ENCODE measurements around the gene TLE3. TPM values are rescaled to one million over a fixed set of nuclear protein-coding genes. Genes with fewer than 3 reads are reported as not detected.

TLE3 gene
- total RNA-seq, 4 donors from 2014 or later, result 130 to 176 (median 140) TPM

DNA sequence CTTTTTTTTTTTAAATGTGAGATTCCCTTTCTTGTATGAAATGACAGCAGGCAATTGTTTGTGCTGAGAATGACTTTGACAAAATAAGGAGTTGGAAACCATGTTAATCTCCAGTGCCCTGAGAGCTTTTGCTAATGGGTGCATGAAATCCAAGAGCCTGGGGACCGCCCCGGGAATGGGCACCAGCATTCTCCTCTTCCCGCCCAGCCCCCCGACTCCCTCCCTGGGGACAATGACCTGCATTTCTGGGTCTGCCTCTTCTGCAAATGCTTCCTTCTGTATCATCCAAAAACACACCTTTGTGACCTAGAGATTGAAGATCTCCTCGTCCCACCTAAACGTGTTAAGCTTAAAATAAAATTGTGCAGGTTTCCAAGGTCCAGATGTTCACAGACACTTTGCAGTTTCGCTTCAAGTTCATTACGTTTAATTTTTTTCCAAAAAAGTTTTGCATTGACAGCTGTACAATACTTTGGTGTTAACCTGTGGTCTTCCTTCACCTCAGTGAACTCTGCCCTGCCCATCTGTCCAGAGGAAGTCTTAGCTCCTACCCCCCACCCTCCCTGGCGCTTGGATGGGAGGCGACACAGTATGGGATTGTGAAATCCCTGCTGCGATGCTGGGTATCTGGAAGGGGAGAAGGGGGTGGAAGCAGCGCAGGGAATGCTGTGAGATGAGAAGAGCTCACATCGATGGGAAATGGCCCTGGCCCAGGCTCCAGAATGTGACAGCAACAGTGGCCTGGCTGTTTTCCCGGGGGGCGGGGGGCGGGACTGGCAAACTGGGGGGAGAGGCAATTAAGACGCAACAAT, 50.1 kb downstream of the TLE3 start:
- Histone ChIP-seq H3K4me1 (no peaks in the 10 kb centered on the region), H3K27me3 (no peaks in the 10 kb centered on the region), H3K27ac (no peak overlapping the region), H3K9me3 (no peaks in the 10 kb centered on the region), H3K36me3 (peaks cover 0 to 36% (median 0%) of the 10 kb centered on the region in 3 donors), H3K4me3 (no peak overlapping the region)
- TF ChIP-seq, protein P1, sequence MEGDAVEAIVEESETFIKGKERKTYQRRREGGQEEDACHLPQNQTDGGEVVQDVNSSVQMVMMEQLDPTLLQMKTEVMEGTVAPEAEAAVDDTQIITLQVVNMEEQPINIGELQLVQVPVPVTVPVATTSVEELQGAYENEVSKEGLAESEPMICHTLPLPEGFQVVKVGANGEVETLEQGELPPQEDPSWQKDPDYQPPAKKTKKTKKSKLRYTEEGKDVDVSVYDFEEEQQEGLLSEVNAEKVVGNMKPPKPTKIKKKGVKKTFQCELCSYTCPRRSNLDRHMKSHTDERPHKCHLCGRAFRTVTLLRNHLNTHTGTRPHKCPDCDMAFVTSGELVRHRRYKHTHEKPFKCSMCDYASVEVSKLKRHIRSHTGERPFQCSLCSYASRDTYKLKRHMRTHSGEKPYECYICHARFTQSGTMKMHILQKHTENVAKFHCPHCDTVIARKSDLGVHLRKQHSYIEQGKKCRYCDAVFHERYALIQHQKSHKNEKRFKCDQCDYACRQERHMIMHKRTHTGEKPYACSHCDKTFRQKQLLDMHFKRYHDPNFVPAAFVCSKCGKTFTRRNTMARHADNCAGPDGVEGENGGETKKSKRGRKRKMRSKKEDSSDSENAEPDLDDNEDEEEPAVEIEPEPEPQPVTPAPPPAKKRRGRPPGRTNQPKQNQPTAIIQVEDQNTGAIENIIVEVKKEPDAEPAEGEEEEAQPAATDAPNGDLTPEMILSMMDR (IDR thresholded peaks at IDR 0.05), result no peak
- TF ChIP-seq POLR2A (IDR thresholded peaks at IDR 0.05), result no peak
- DNase-seq, result peak in 2 of 3 donors; percentile 11 to 43

DNA sequence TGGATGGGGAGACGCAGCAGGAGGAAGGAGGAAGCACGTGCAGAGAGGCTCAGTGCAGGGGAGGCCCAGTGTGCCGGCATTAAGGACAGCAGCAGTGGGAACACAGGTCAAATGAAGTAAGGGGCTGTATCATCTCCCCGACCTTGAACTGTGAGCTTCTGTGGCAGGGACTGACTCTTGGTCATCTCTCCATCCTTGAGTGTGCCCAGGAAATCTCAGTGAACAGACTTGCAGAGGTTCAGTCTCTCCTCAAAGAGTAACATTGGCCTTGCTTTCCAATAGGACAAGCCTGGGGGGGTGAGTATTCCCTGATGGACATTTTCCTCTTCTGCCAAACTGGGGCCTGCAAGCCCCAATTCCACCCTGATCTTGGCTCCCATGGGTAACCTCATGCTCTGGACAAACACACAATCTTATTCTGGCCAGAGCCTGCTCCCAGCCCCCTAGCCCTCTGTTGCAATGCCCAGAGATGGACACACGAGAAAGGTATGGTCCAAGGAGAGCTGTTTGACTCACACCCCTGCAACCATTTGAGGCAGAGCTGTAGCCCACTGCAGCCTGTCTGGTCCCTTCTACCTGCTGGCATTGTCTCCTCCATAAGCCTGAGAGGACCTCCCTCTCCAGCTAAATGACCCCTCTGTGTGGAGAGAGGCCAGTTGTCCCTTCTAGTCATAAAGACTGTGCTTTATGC, 50.9 kb downstream of the TLE3 start:
- peak in 2 of 3 donors; percentile 30 to 40 for DNase-seq
- no peaks in the 10 kb centered on the region for H3K9me3 ChIP-seq
- H3K4me3 ChIP-seq, result no peak overlapping the region
- no peaks in the 10 kb centered on the region for H3K27me3 ChIP-seq
- H3K4me1 ChIP-seq, result no peaks in the 10 kb centered on the region
- H3K36me3 ChIP-seq, result peaks cover 0 to 29% (median 0%) of the 10 kb centered on the region in 3 donors
- no peak for TF ChIP-seq POLR2A (IDR thresholded peaks at IDR 0.05)
- TF ChIP-seq, protein P1 (IDR thresholded peaks at IDR 0.05), result no peak
- no peak overlapping the region for H3K27ac ChIP-seq

DNA sequence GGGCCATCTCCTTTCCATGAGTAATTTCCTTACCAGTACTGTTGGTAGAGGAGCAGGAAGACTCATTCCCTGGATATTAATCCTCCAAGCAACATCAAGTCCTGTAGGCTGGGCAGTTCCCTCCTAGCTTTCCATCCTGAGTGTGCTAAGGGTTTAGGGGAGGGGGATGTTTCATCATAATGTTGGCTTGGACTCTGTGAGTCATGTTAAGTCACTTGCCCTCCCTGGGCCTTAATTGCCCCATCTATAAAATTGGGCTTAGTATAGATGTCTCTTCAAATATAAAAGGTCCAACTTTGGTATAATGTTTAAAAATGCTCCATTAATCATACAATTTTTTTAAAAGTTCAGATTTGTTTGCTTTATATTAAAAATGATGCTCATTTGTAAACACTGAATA, 52.7 kb downstream of the TLE3 start:
- H3K9me3 ChIP-seq, result no peaks in the 10 kb centered on the region
- no peak for TF ChIP-seq POLR2A (IDR thresholded peaks at IDR 0.05)
- TF ChIP-seq, protein P1 (IDR thresholded peaks at IDR 0.05), result no peak
- no peak overlapping the region for H3K4me3 ChIP-seq
- no peak overlapping the region for H3K27ac ChIP-seq
- DNase-seq, result peak in 1 of 3 donors; percentile 34
- H3K27me3 ChIP-seq, result no peaks in the 10 kb centered on the region
- peaks cover 0 to 11% (median 0%) of the 10 kb centered on the region in 3 donors for H3K36me3 ChIP-seq
- H3K4me1 ChIP-seq, result no peaks in the 10 kb centered on the region

DNA sequence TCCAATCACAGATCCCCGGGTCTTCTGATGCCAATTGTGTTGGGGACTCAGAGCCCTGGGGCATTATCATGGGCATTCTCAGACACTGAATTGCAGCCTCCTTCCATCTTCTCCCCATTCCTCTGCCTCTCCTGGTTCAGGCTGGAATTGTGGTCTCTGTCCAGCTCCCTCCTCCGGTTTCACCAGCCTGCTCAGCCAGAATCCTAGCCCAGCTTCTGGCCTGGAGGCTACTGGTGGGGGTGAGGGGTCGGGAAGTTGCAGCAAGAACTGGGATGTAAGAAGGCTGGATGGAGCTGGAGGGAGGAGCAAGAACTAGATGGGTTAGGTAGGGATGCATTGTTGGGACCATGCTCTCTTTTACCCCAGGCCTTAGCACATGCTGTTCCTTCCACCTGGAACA, 53.5 kb downstream of the TLE3 start:
- Histone ChIP-seq H3K36me3 (peaks cover 0 to 5% (median 0%) of the 10 kb centered on the region in 3 donors), H3K27ac (no peak overlapping the region), H3K4me1 (no peaks in the 10 kb centered on the region), H3K4me3 (no peak overlapping the region), H3K9me3 (no peaks in the 10 kb centered on the region), H3K27me3 (no peaks in the 10 kb centered on the region)
- no peak for TF ChIP-seq POLR2A (IDR thresholded peaks at IDR 0.05)
- TF ChIP-seq, protein P1 (IDR thresholded peaks at IDR 0.05), result no peak
- DNase-seq, result peak in 1 of 3 donors; percentile 17

DNA sequence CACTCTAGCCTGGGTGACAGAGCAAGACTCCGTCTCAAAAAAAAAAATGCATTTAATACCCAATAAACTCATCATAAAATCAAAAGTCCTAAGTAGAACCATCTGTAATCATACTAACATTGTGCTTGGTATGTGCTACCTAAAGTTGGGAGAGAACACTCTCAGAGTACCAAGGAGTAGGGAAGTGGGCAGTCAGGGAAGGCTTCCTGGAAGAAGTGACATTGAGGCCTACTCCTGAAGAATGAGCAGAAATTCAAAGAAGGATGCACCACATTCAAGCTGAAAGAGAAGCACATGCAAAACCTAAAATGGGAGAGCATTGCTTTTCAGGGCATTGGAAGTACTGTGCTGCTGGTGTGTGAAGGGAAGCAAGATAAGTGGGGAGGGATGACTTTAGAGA, 54.1 kb downstream of the TLE3 start:
- H3K27me3 ChIP-seq, result no peaks in the 10 kb centered on the region
- no peak for TF ChIP-seq POLR2A (IDR thresholded peaks at IDR 0.05)
- TF ChIP-seq, protein P1 (IDR thresholded peaks at IDR 0.05), result no peak
- no peak for DNase-seq
- H3K27ac ChIP-seq, result no peak overlapping the region
- peaks cover 0 to 5% (median 0%) of the 10 kb centered on the region in 3 donors for H3K36me3 ChIP-seq
- no peak overlapping the region for H3K4me3 ChIP-seq
- H3K4me1 ChIP-seq, result no peaks in the 10 kb centered on the region
- no peaks in the 10 kb centered on the region for H3K9me3 ChIP-seq

Data from Peyer's patch (tissue), 4 donors.